IMR-90 (cell line): ENCODE measurements around the gene SRRM1. TPM values are rescaled to one million over a fixed set of nuclear protein-coding genes. Genes with fewer than 3 reads are reported as not detected.

Experiments
- ATAC-seq: fragments of 200-7000 bp; cut with Tn5 transposase; 2 replicates; pipeline ENCODE4 v1.9.1; 2020; ENCODE audit warnings: low read depth, mild to moderate bottlenecking, moderate library complexity
- BruUV-seq: library from RNA; stranded (reverse); fragments of 400-500 nt; replicated peaks from 2 replicates; lab custom pipeline; 2021; lab: Mats Ljungman, UMichigan
- CTCF ChIA-PET: fragments of 300-600 bp; formaldehyde crosslinking; extraction: SDS; loops from one replicate; lab custom pipeline; 2021; ENCODE audit warnings: antibody characterized with exemption; lab: Yijun Ruan, JAX
- POLR2A ChIA-PET: fragments of 300-600 bp; sonication (Branson Sonifier 250); formaldehyde crosslinking; loops from one replicate; lab custom pipeline; 2022; ENCODE audit warnings: antibody characterized with exemption; ENCODE audit not compliant: unreplicated experiment; lab: Charles Lee
- DNase-seq: peaks from one replicate; pipeline ENCODE4 v3.0.0; 2013
- H2AFZ ChIP-seq: replicated peaks from 2 replicates; pipeline ENCODE3; 2013; ENCODE audit warnings: low read length, mild to moderate bottlenecking; ENCODE audit not compliant: poor library complexity
- H2AK5ac ChIP-seq: 2 replicates; pipeline ENCODE4 v1.6.1; 2013; ENCODE audit warnings: low read depth, low read length, inconsistent platforms
- H2AK9ac ChIP-seq: replicated peaks from 2 replicates; pipeline ENCODE3; 2013; ENCODE audit warnings: mild to moderate bottlenecking, low read depth, low read length, moderate library complexity; ENCODE audit not compliant: poor library complexity
- H2BK120ac ChIP-seq: 2 replicates; pipeline ENCODE4 v1.6.1; 2013; ENCODE audit warnings: low read depth, low read length, inconsistent platforms
- H2BK15ac ChIP-seq: 3 replicates; pipeline ENCODE4 v1.6.1; 2013; ENCODE audit warnings: low read depth, low read length, inconsistent platforms
- H2BK20ac ChIP-seq: 2 replicates; pipeline ENCODE4 v1.6.1; 2013; ENCODE audit warnings: low read depth, mild to moderate bottlenecking, inconsistent platforms, low read length, moderate library complexity
- H2BK5ac ChIP-seq: 2 replicates; pipeline ENCODE4 v1.6.1; 2013; ENCODE audit warnings: mild to moderate bottlenecking, low read depth, low read length, inconsistent platforms; ENCODE audit not compliant: poor library complexity, severe bottlenecking
- H3K14ac ChIP-seq: replicated peaks from 2 replicates; pipeline ENCODE4 v1.6.1; 2013; ENCODE audit warnings: low read depth, low read length, inconsistent platforms
- H3K18ac ChIP-seq: 2 replicates; pipeline ENCODE4 v1.6.1; 2013; ENCODE audit warnings: low read depth, low read length, control low read depth
- H3K23ac ChIP-seq: 2 replicates; pipeline ENCODE4 v1.6.1; 2013; ENCODE audit warnings: low read depth, low read length, inconsistent platforms
- H3K27ac ChIP-seq: 2 replicates; pipeline ENCODE4 v1.5.1; 2013; ENCODE audit warnings: mild to moderate bottlenecking, control low read depth, low read length; ENCODE audit not compliant: insufficient read depth
- H3K27me3 ChIP-seq: 2 replicates; pipeline ENCODE4 v1.6.1; 2013; ENCODE audit warnings: low read length; ENCODE audit not compliant: control insufficient read depth, insufficient read depth
- H3K36me3 ChIP-seq: 2 replicates; pipeline ENCODE4 v1.6.1; 2013; ENCODE audit warnings: low read length, mixed read lengths; ENCODE audit not compliant: control insufficient read depth, insufficient read depth
- H3K4ac ChIP-seq: 2 replicates; pipeline ENCODE4 v1.6.1; 2013; ENCODE audit warnings: low read depth, low read length, inconsistent platforms
- H3K4me1 ChIP-seq: 2 replicates; pipeline ENCODE4 v1.6.1; 2013; ENCODE audit warnings: low read length, mixed read lengths; ENCODE audit not compliant: control insufficient read depth, insufficient read depth
- H3K4me2 ChIP-seq: 2 replicates; pipeline ENCODE4 v1.6.1; 2013; ENCODE audit warnings: low read depth, mild to moderate bottlenecking, control low read depth, low read length, moderate library complexity
- H3K4me3 ChIP-seq: 2 replicates; pipeline ENCODE4 v1.5.1; 2013; ENCODE audit warnings: low read depth, mild to moderate bottlenecking, control low read depth, low read length, moderate library complexity; ENCODE audit not compliant: insufficient read depth
- H3K56ac ChIP-seq: 2 replicates; pipeline ENCODE4 v1.6.1; 2013; ENCODE audit warnings: low read length, inconsistent platforms; ENCODE audit not compliant: insufficient read depth; ENCODE audit errors: extremely low read depth
- H3K79me1 ChIP-seq, 2 experiments: 2 replicates each; pipeline ENCODE4 v1.6.1; 2013; ENCODE audit warnings: low read length in 2 of 2, inconsistent platforms in 1 of 2, low read depth in 1 of 2
- H3K9ac ChIP-seq: 2 replicates; pipeline ENCODE4 v1.6.1; 2013; ENCODE audit warnings: low read depth, low read length, control low read depth
- H3K9me1 ChIP-seq: 2 replicates; pipeline ENCODE4 v1.6.1; 2013; ENCODE audit warnings: low read length, inconsistent platforms; ENCODE audit not compliant: insufficient read depth
- H3K9me3 ChIP-seq: 2 replicates; pipeline ENCODE4 v1.6.1; 2013; ENCODE audit warnings: low read length; ENCODE audit not compliant: control insufficient read depth, insufficient read depth
- H4K20me1 ChIP-seq: 2 replicates; pipeline ENCODE4 v1.6.1; 2013; ENCODE audit warnings: low read length, inconsistent platforms; ENCODE audit not compliant: insufficient read depth
- H4K5ac ChIP-seq: 2 replicates; pipeline ENCODE4 v1.6.1; 2013; ENCODE audit warnings: mild to moderate bottlenecking, low read depth, low read length, control low read depth
- H4K8ac ChIP-seq, 2 experiments: 2 replicates each; pipeline ENCODE4 v1.6.1; 2013; ENCODE audit warnings: low read depth in 2 of 2, low read length in 2 of 2, control low read depth in 1 of 2, inconsistent platforms in 1 of 2
- H4K91ac ChIP-seq: 2 replicates; pipeline ENCODE4 v1.6.1; 2013; ENCODE audit warnings: low read depth, low read length, inconsistent platforms; ENCODE audit not compliant: insufficient read depth
- BHLHE40 ChIP-seq: fragments of 150-350 bp; IDR thresholded peaks from 2 replicates; pipeline ENCODE4 v1.6.1; 2016; ENCODE audit warnings: mild to moderate bottlenecking, low read depth, low read length
- CEBPB ChIP-seq: IDR thresholded peaks from 2 replicates; pipeline ENCODE4 v1.6.1; 2012; ENCODE audit warnings: low read depth, low read length, improper control_type of control experiment
- CHD1 ChIP-seq: IDR thresholded peaks from 2 replicates; pipeline ENCODE4 v1.6.1; 2012; ENCODE audit warnings: low read depth, low read length, improper control_type of control experiment
- FOS ChIP-seq: fragments of 150-350 bp; IDR thresholded peaks from 2 replicates; pipeline ENCODE4 v1.6.1; 2016; ENCODE audit warnings: low read depth, low read length
- MAFK ChIP-seq: IDR thresholded peaks from 2 replicates; pipeline ENCODE4 v1.6.1; 2012; ENCODE audit warnings: low read depth, low read length, improper control_type of control experiment
- MAZ ChIP-seq: IDR thresholded peaks from 2 replicates; pipeline ENCODE4 v1.6.1; 2012; ENCODE audit warnings: low read depth, mild to moderate bottlenecking, low read length, improper control_type of control experiment, moderate library complexity, borderline replicate concordance
- MXI1 ChIP-seq: IDR thresholded peaks from 2 replicates; pipeline ENCODE4 v1.6.1; 2012; ENCODE audit warnings: low read depth, mild to moderate bottlenecking, low read length, moderate library complexity, borderline replicate concordance
- NFE2L2 ChIP-seq: fragments of 150-350 bp; IDR thresholded peaks from 2 replicates; pipeline ENCODE4 v1.6.1; 2016; ENCODE audit warnings: low read depth, mild to moderate bottlenecking, low read length
- WGBS, 2 experiments: methylation state at CpG; one replicate each; pipeline versions ENCODE4 v1.1.5 to v1.1.7; 2013; ENCODE audit warnings: missing lambda C conversion rate in 2 of 2; ENCODE audit not compliant: insufficient read length in 1 of 2; ENCODE audit errors: extremely low coverage in 2 of 2; 5-methylcytosine and 5-hydroxymethylcytosine counted together
- dilution Hi-C: fragments of 300-500 bp; cut with HindIII; formaldehyde crosslinking; loops from one replicate; pipeline ENCODE4 v1.14.3; 2018; ENCODE audit warnings: low sequenced_read_pairs; ENCODE audit not compliant: unreplicated experiment
- in situ Hi-C: fragments of 300-500 bp; cut with MboI; formaldehyde crosslinking; loops from 3 replicates; pipeline ENCODE4 v1.14.3; 2019; ENCODE audit warnings: low sequenced_read_pairs, inconsistent platforms, mixed read lengths
- intact Hi-C: fragments of 100-400 bp; cut with micrococcal nuclease; formaldehyde crosslinking; loops from 2 replicates; pipeline ENCODE4 v1.10.0; 2022
- polyA plus RNA-seq, 3 experiments: library from polyadenylated mRNA; depleted of rRNA; stranded (reverse); fragments of >200 nt; gene quantifications; 2 replicates each; pipeline ENCODE4 v1.2.3, GENCODE V29; 2012; ENCODE audit warnings: low replicate concordance in 1 of 3
- total RNA-seq: library from RNA; depleted of rRNA; stranded (reverse); fragments of >200 nt; gene quantifications from 2 replicates; pipeline ENCODE4 v1.2.3, GENCODE V29; 2012

Gene SRRM1
- total and polyA plus RNA-seq, 2 of the 4 experiments (the other 2 are of a cell fraction), result 13.6 to 94.1 TPM

DNA sequence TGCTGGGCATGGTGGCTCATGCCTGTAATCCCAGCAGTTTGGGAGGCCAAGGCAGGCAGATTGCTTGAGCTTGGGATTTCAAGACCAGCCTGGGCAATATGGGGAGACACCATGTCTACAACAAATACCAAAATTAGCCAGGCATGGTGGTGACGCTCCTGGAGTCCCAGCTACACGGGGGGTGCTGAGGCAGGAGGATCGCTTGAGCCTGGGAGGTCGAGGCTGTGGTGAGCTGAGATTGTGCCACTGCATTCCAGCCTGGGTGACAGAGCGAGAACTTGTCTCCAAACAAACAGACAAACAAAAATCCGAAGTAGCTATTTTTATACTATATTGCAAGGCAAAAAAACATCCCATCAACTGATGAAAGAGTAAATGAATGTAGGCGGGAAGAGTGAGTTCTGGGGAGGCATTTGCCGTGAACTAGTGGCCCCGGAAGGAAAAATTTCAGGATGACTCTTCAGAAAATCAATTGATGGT, 46.7 kb upstream of the SRRM1 start:
- Histone ChIP-seq H4K8ac (no peak overlapping the region), H3K27ac (no peak overlapping the region), H3K9ac (no peak overlapping the region), H2AFZ (no peak overlapping the region), H4K20me1 (no peaks in the 10 kb centered on the region), H3K27me3 (peaks cover 11% of the 10 kb centered on the region), H2BK15ac (no peak overlapping the region), H3K4me2 (no peak overlapping the region), H3K36me3 (no peaks in the 10 kb centered on the region), H2BK5ac (no peak overlapping the region), H3K23ac (no peak overlapping the region), H3K18ac (no peak overlapping the region), H2BK20ac (no peak overlapping the region), H4K5ac (no peak overlapping the region), H2BK120ac (no peak overlapping the region), H3K4me1 (peaks cover 2% of the 10 kb centered on the region; the same call in 1 of the 2 replicates), H3K4ac (no peak overlapping the region), H3K14ac (no peak overlapping the region; the same call in 1 of the 2 replicates), H2AK5ac (no peak overlapping the region), H4K91ac (no peak overlapping the region), H3K79me1 (no peaks in the 10 kb centered on the region), H3K9me1 (no peaks in the 10 kb centered on the region), H3K56ac (no peak overlapping the region), H3K9me3 (no peaks in the 10 kb centered on the region), H3K4me3 (no peak overlapping the region), H2AK9ac (no peak overlapping the region)
- POLR2A ChIA-PET, result no interaction called here
- no peak for ATAC-seq
- BruUV-seq, result no TSS peak
- intact Hi-C loops, result no loop called here
- CTCF ChIA-PET, result interaction anchor here (0.6 kb wide), 1 partner anchor 135 kb away, joined by 3 read pairs; no protein-coding TSS in a partner anchor
- no peak for DNase-seq
- TF ChIP-seq CHD1 (no peak), MAFK (no peak), MXI1 (no peak), BHLHE40 (no peak), NFE2L2 (no peak), CEBPB (no peak), FOS (no peak), MAZ (no peak)
- in situ Hi-C loops, result no loop called here
- dilution Hi-C loops, result no loop called here
- 82% methylated on average over 3 of the region's 9 CpGs; no CpG with 5 or more reads in 1 of the 2 experiments for WGBS, 2 experiments
